ENCODE results near the gene CDC42BPA.

CDC42BPA gene

DNA sequence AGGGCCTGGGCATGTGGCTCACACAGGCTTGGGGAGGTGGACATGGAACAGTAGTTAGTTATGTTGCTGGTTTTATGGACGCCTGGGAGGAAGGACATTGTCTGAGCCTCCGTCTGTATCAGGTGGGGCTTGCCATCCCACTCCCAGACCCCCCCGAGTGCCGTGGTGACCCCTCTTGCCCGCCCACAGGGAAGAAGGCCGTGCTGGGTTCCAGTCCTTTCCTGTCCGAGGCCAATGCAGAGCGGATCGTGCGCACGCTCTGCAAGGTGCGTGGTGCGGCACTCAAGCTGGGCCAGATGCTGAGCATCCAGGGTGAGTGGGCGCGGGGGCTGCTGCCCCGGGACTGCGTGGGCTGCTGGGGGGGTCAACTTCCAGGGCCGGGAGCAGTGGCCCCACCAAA lies 336.5 kb downstream of the CDC42BPA start:
- DNase-seq (ENCODE audit: low read depth): no peak
- TF ChIP-seq, protein P1, sequence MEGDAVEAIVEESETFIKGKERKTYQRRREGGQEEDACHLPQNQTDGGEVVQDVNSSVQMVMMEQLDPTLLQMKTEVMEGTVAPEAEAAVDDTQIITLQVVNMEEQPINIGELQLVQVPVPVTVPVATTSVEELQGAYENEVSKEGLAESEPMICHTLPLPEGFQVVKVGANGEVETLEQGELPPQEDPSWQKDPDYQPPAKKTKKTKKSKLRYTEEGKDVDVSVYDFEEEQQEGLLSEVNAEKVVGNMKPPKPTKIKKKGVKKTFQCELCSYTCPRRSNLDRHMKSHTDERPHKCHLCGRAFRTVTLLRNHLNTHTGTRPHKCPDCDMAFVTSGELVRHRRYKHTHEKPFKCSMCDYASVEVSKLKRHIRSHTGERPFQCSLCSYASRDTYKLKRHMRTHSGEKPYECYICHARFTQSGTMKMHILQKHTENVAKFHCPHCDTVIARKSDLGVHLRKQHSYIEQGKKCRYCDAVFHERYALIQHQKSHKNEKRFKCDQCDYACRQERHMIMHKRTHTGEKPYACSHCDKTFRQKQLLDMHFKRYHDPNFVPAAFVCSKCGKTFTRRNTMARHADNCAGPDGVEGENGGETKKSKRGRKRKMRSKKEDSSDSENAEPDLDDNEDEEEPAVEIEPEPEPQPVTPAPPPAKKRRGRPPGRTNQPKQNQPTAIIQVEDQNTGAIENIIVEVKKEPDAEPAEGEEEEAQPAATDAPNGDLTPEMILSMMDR (conservative IDR thresholded peaks at IDR 0.05; ENCODE audit: control insufficient read depth, insufficient read depth, low read depth, low read length): no peak

GRCh38 chr1:226981386-226981817 lies 336.9 kb downstream of the CDC42BPA start:
- TF ChIP-seq, protein P1 (conservative IDR thresholded peaks at IDR 0.05; ENCODE audit: control insufficient read depth, insufficient read depth, low read depth, low read length): no peak
- H3K4me3 ChIP-seq (ENCODE audit: control insufficient read depth, low read depth, low read length): no peak overlapping the region
- no peak for DNase-seq (ENCODE audit: low read depth)

More for the DNA sequence above, 336.5 kb downstream of the CDC42BPA start:
- no peak overlapping the region for H3K4me3 ChIP-seq (ENCODE audit: control insufficient read depth, low read depth, low read length)

- DNase-seq (ENCODE audit: low read depth): no peak
- no peak overlapping the region for H3K4me3 ChIP-seq (ENCODE audit: control insufficient read depth, low read depth, low read length)
- TF ChIP-seq, protein P1 (conservative IDR thresholded peaks at IDR 0.05; ENCODE audit: control insufficient read depth, insufficient read depth, low read depth, low read length): no peak
These were observed 337.5 kb downstream of the CDC42BPA start for GRCh38 chr1:226980565-226981385.

DNA sequence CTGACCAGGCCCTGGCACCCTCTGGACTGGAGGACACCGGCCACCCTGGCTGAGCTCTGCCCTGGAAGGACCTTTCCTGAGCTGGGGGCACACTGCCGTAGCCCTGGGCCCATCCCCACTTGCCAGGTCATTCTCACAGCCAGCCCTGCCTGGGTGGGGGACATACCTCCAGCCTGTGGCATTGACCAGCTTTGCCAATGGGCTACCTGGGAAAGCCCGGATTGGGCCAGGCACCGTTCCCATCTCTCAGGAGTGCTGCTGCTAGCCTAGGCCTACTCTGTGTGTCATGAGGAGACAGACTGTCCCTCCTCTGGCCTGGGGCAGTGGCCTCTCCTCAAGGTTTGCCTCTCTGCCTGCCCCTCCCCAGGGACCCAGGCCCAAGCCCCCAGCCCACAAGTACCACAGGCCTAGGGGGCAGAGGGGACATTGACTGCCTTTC lies 338.2 kb downstream of the CDC42BPA start:
- TF ChIP-seq, protein P1 (conservative IDR thresholded peaks at IDR 0.05; ENCODE audit: control insufficient read depth, insufficient read depth, low read depth, low read length): no peak
- no peak for DNase-seq (ENCODE audit: low read depth)
- no peak overlapping the region for H3K4me3 ChIP-seq (ENCODE audit: control insufficient read depth, low read depth, low read length)

DNA sequence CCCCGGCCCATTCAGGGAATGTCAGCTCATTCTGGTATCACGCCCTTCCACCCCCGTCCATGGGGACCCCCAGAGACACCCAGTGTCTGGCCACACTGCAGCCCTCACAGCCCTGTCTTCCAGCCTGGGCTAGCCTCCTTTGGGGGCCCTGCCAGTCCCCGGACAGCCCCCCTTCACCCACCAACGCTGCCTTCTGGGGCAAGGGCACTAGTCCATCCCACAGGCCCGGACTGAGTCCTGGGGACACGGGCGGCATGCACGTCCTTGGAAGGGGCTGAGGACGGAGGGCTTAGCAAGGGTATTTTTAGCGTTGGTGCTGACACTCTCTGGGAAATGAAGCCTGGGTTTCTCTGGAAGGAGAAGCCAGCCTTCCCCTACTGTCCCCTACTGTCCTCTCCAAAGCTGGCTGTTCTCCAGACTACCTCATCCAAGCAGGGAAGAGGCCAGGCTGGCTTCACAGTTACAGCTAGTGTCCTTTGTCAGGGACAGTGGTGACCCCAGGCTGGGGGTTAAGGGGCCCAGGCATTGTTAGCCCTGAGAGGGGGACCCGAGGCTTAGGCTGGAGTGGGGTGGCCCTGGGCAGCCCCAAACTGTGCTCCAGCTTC lies 338.7 kb downstream of the CDC42BPA start:
- no peak overlapping the region for H3K4me3 ChIP-seq (ENCODE audit: control insufficient read depth, low read depth, low read length)
- TF ChIP-seq, protein P1 (conservative IDR thresholded peaks at IDR 0.05; ENCODE audit: control insufficient read depth, insufficient read depth, low read depth, low read length): no peak
- no peak for DNase-seq (ENCODE audit: low read depth)

DNA sequence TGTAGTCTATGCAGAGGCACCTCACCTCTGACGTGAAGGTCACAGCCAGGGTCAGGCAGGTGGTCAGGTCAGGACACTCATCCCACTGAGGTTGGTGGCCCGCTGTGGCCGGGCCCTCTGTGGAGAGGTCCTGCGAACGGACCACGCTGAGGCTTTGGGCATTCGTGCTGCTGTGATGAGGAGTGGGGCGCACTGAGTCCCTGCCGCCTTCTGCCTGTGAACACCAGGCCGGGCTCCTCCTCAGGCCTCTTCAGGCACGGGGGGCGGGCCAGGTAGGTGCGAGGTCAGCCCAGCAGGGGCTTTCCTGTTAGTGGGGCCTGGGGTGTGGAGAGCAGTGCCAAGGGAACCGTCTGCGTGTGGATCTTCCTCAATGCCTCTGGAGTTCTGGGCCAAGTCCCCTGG lies 339.2 kb downstream of the CDC42BPA start:
- TF ChIP-seq, protein P1 (conservative IDR thresholded peaks at IDR 0.05; ENCODE audit: control insufficient read depth, insufficient read depth, low read depth, low read length): no peak
- H3K4me3 ChIP-seq (ENCODE audit: control insufficient read depth, low read depth, low read length): no peak overlapping the region
- no peak for DNase-seq (ENCODE audit: low read depth)
